HG03378 (cell line): ENCODE data around the gene ARSD.

Source experiments
- ATAC-seq: cut with Tn5 transposase; IDR thresholded peaks from one replicate; pipeline ENCODE4 v1.9.1; 2021; ENCODE audit warnings: mild to moderate bottlenecking, moderate library complexity; ENCODE audit not compliant: unreplicated experiment

ARSD gene

DNA sequence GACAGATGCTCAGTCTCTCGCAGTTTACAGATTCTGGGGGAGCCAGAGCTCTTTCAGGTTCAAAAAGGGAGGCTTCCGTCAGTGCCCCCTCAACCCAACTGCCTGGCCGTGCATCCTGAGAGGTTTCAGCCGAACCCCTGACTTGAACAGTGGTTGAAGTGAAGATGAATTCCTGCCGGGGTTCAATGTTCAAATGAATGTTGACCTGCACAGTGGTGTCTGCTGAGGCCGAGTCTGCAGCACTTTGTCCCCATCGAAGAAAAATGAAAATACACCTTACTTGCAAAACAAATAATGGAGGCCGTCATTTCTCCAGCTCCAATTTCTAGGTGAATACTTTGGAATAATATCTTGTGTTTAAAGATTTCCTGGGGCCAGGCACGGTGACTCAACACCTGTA is 66.7 kb downstream of the ARSD start:
- ATAC-seq, result no peak

- ATAC-seq, result no peak
Measured at GRCh38 chrX:2859197-2859797, 69.8 kb downstream of the ARSD start.

DNA sequence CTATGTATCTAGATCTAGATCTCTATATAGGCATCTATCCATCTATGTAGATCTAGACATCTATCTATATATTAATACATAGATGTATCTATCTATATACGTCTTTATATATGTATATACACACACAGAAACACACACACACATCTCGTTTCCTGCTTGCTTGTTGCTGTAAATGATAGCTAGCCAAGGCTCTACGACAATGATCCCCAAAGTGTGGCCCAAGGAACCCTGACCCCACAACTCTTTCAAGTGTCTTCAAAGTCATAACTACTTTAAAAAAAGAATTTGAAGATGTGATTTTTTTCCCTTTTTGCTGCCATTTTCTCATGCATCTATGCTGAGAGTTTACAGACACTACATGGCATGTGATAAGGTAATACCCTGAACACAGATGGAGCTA is 71.6 kb downstream of the ARSD start:
- no peak for ATAC-seq

- ATAC-seq, result no peak
Measured at GRCh38 chrX:2855761-2856160, 73.4 kb downstream of the ARSD start.

DNA sequence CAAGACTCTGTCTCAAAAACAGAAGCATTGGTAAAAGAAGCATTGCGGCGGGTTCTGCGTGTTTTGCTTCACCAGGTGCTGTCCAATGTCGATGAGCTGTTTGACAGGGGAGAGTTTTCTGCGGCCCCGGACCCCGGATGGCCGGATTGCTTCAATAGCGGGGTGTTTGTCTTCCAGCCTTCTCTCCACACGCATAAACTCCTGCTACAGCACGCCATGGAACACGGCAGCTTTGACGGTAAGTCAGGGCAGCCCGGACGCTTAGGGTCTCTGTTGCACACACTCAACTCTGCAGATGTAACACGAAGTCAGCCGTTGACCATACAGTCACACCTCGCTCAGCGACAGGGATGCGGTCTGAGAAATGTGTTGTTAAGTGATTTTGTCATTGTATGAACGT is 74.2 kb downstream of the ARSD start:
- ATAC-seq, result no peak
